Fibroblast of villous mesenchyme (primary cell): ENCODE data around the gene WDR64. TPM values are rescaled to one million over a fixed set of nuclear protein-coding genes. Genes with fewer than 3 reads are reported as not detected.
A peak's percentile ranks its signal among the peaks of the same experiment; 100 is the strongest.

Experiments used
- DNase-seq: peaks from one replicate; pipeline ENCODE4 v3.0.0-alpha.2; 2010; ENCODE audit warnings: low read depth
- H3K4me3 ChIP-seq: 2 replicates; pipeline ENCODE4 v1.5.1; 2011; ENCODE audit warnings: low read depth, mild to moderate bottlenecking, low read length
- CTCF ChIP-seq: IDR thresholded peaks from 2 replicates; pipeline ENCODE4 v1.5.1; 2012; ENCODE audit warnings: low read depth, mild to moderate bottlenecking, low read length; ENCODE audit not compliant: insufficient read depth
- total RNA-seq: library from RNA; depleted of rRNA; stranded (reverse); fragments of >200 nt; gene quantifications from 2 replicates; pipeline ENCODE4 v1.2.3, GENCODE V29; 2012

The WDR64 gene
- total RNA-seq, 1 donor: not detected

- peak; percentile 70 for DNase-seq
- no peak overlapping the region for H3K4me3 ChIP-seq
- no peak for TF ChIP-seq CTCF
Measured at GRCh38 chr1:241610056-241610815, 41.8 kb upstream of the WDR64 start.

GRCh38 chr1:241611063-241611462 is 41.0 kb upstream of the WDR64 start:
- peak; percentile 75 for DNase-seq
- H3K4me3 ChIP-seq: no peak overlapping the region

GRCh38 chr1:241611736-241612135 is 40.3 kb upstream of the WDR64 start:
- TF ChIP-seq CTCF: no peak
- DNase-seq: no peak

More at GRCh38 chr1:241611063-241611462, 41.0 kb upstream of the WDR64 start:
- TF ChIP-seq CTCF: peak; percentile 60

GRCh38 chr1:241612533-241613477 is 39.3 kb upstream of the WDR64 start:
- TF ChIP-seq CTCF: no peak
- H3K4me3 ChIP-seq: no peak overlapping the region
- DNase-seq: peak; percentile 92

More at GRCh38 chr1:241611736-241612135, 40.3 kb upstream of the WDR64 start:
- no peak overlapping the region for H3K4me3 ChIP-seq

- DNase-seq: no peak
- H3K4me3 ChIP-seq: no peak overlapping the region
- no peak for TF ChIP-seq CTCF
Measured at GRCh38 chr1:241614144-241614543, 37.9 kb upstream of the WDR64 start.

- H3K4me3 ChIP-seq: no peak overlapping the region
- TF ChIP-seq CTCF: no peak
- no peak for DNase-seq
Measured at GRCh38 chr1:241614572-241614971, 37.5 kb upstream of the WDR64 start.
